ENCODE data around the gene EPHA1. TPM values are rescaled to one million over a fixed set of nuclear protein-coding genes. Genes with fewer than 3 reads are reported as not detected.

The EPHA1 gene
- total RNA-seq, 1 donor from 2014 or later = 54.4 TPM

DNA sequence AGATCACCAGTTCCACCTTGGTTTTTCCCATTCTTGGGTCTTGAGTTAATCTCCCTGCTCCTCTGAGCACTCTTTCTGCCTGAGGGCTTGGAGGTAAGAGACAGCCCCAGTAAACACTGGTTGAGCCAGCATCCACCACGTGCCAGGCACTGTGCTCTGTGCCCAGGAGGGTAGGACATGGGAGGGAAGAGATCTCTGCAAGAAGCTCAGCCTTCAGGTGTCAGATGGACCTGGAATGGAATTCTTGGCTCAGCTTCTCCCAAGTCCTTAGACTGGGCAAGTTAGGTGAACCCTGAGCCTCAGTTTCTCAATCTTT lies 25.1 kb downstream of the EPHA1 start:
- peak overlapping the region; percentile 11 for H3K4me3 Mint-ChIP-seq (ENCODE audit: low read depth)
- H3K36me3 Mint-ChIP-seq (ENCODE audit: insufficient read depth) = no peaks in the 10 kb centered on the region
- H3K27me3 Mint-ChIP-seq = no peaks in the 10 kb centered on the region
- H3K9me3 Mint-ChIP-seq (ENCODE audit: low read depth) = no peaks in the 10 kb centered on the region
- peaks cover 19% of the 10 kb centered on the region for H3K4me1 Mint-ChIP-seq (ENCODE audit: low read depth)
- no peak for DNase-seq (ENCODE audit: low spot score, unreplicated experiment)
- TF ChIP-seq, protein P1, sequence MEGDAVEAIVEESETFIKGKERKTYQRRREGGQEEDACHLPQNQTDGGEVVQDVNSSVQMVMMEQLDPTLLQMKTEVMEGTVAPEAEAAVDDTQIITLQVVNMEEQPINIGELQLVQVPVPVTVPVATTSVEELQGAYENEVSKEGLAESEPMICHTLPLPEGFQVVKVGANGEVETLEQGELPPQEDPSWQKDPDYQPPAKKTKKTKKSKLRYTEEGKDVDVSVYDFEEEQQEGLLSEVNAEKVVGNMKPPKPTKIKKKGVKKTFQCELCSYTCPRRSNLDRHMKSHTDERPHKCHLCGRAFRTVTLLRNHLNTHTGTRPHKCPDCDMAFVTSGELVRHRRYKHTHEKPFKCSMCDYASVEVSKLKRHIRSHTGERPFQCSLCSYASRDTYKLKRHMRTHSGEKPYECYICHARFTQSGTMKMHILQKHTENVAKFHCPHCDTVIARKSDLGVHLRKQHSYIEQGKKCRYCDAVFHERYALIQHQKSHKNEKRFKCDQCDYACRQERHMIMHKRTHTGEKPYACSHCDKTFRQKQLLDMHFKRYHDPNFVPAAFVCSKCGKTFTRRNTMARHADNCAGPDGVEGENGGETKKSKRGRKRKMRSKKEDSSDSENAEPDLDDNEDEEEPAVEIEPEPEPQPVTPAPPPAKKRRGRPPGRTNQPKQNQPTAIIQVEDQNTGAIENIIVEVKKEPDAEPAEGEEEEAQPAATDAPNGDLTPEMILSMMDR (IDR thresholded peaks at IDR 0.05; ENCODE audit: unreplicated experiment) = no peak
- H3K27ac Mint-ChIP-seq = no peak overlapping the region

DNA sequence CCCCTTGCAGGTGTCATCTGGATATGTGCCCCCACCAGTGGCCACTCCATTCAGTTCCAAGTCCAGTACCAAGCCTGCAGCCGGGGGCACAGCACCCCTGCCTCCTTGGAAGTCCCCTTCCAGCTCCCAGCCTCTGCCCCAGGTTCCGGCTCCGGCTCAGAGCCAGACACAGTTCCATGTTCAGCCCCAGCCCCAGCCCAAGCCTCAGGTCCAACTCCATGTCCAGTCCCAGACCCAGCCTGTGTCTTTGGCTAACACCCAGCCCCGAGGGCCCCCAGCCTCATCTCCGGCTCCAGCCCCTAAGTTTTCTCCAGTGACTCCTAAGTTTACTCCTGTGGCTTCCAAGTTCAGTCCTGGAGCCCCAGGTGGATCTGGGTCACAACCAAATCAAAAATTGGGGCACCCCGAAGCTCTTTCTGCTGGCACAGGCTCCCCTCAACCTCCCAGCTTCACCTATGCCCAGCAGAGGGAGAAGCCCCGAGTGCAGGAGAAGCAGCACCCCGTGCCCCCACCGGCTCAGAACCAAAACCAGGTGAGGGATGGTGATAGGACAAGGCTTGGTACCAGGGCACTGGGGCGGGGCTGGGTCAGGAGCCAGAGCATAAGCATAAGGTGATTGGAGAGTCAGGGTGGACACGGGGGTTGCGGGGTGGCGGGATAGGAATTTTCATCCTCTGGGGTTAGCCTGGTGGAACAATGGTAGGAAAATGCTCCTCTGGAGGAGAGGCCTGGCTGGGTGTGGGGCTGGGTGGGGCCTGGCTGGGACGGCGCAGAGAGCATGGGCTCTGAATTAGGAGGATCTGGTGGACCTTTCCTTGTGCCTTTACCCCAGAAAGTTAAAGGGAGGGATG lies 25.6 kb downstream of the EPHA1 start:
- Mint-ChIP-seq H3K4me1 (ENCODE audit: low read depth) (peaks cover 19% of the 10 kb centered on the region), H3K36me3 (ENCODE audit: insufficient read depth) (no peaks in the 10 kb centered on the region), H3K27ac (no peak overlapping the region), H3K9me3 (ENCODE audit: low read depth) (no peaks in the 10 kb centered on the region), H3K27me3 (no peaks in the 10 kb centered on the region), H3K4me3 (ENCODE audit: low read depth) (peak overlapping the region; percentile 72)
- DNase-seq (ENCODE audit: low spot score, unreplicated experiment) = no peak
- TF ChIP-seq, protein P1 (IDR thresholded peaks at IDR 0.05; ENCODE audit: unreplicated experiment) = no peak

DNA sequence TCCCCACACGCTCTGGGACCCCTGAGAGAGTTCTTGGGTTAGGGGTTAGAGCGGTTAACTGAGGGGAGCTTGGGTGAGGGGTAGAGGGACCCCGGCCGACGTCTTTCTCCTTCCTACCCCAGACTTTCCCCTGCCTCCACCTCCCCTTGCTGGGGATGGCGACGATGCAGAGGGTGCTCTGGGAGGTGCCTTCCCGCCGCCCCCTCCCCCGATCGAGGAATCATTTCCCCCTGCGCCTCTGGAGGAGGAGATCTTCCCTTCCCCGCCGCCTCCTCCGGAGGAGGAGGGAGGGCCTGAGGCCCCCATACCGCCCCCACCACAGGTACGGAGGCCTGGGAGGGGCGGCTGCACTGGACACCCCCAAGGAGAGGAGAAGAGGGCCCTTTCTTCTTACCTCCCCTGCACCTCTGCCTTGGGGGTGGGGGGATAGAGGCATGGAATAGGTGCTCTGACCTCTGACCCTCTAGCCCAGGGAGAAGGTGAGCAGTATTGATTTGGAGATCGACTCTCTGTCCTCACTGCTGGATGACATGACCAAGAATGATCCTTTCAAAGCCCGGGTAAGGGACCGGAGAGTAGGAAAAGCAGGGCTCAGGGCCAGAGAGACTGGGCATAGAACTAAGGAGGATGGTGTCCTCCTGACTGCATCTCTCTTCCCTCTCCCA lies 26.4 kb downstream of the EPHA1 start:
- no peaks in the 10 kb centered on the region for H3K9me3 Mint-ChIP-seq (ENCODE audit: low read depth)
- DNase-seq (ENCODE audit: low spot score, unreplicated experiment) = no peak
- H3K4me1 Mint-ChIP-seq (ENCODE audit: low read depth) = peaks cover 19% of the 10 kb centered on the region
- no peak overlapping the region for H3K27ac Mint-ChIP-seq
- no peaks in the 10 kb centered on the region for H3K27me3 Mint-ChIP-seq
- TF ChIP-seq, protein P1 (IDR thresholded peaks at IDR 0.05; ENCODE audit: unreplicated experiment) = no peak
- H3K36me3 Mint-ChIP-seq (ENCODE audit: insufficient read depth) = no peaks in the 10 kb centered on the region
- H3K4me3 Mint-ChIP-seq (ENCODE audit: low read depth) = peak overlapping the region; percentile 72

DNA sequence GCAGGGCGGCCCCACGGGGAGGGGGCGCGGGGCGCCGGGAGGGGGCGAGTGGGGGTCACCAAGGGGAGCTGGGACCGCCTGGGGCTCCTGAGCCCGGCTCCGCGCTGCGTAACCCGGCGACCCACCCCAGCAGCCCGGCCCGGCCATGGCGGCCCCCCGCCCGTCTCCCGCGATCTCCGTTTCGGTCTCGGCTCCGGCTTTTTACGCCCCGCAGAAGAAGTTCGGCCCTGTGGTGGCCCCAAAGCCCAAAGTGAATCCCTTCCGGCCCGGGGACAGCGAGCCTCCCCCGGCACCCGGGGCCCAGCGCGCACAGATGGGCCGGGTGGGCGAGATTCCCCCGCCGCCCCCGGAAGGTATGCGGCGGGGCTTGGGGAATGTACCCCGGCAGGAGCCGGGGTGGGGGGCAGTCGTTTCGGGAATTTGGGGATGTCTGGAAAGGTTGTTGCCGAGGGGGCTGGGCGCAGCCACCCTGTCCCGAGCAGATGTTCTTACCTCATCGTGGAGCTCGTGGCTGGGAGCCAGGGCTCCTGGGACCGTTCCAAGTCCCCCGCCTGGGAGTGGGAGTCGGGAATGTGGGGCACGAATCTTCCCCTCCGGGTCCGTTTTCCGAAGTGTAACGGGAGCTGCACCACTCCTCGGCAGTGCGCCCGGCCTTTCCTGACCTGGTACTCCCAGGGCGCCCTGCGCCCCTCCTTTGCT lies 27.1 kb downstream of the EPHA1 start:
- Mint-ChIP-seq H3K9me3 (ENCODE audit: low read depth) (no peaks in the 10 kb centered on the region), H3K4me1 (ENCODE audit: low read depth) (peaks cover 19% of the 10 kb centered on the region), H3K27ac (no peak overlapping the region), H3K36me3 (ENCODE audit: insufficient read depth) (no peaks in the 10 kb centered on the region), H3K27me3 (no peaks in the 10 kb centered on the region), H3K4me3 (ENCODE audit: low read depth) (peak overlapping the region; percentile 72)
- TF ChIP-seq, protein P1 (IDR thresholded peaks at IDR 0.05; ENCODE audit: unreplicated experiment) = no peak
- DNase-seq (ENCODE audit: low spot score, unreplicated experiment) = no peak
